A172 (cell line): ENCODE results near the gene RASGEF1C. TPM values are rescaled to one million over a fixed set of nuclear protein-coding genes. Genes with fewer than 3 reads are reported as not detected.
"Not testable (repeated sequence)": the region's sequence is repeated elsewhere in the genome, so short reads cannot be mapped to it uniquely, and the experiment has no call there.

Source experiments
- DNase-seq: peaks from one replicate; pipeline ENCODE4 v3.0.0-alpha.2; 2015; ENCODE audit warnings: low spot score
- total RNA-seq: library from RNA; depleted of rRNA; stranded (reverse); fragments of >200 nt; shearing (Covaris generic); gene quantifications from 2 replicates; pipeline ENCODE4 v1.2.3, GENCODE V29; 2014

RASGEF1C gene
- total RNA-seq, 1 experiment from 2014 or later, result 0.17 TPM

GRCh38 chr5:180135967-180136629, 72.9 kb downstream of the RASGEF1C start:
- DNase-seq, result no peak

GRCh38 chr5:180135128-180135955, 73.7 kb downstream of the RASGEF1C start:
- peak; percentile 92 for DNase-seq

GRCh38 chr5:180133971-180134508, 75.0 kb downstream of the RASGEF1C start:
- no peak for DNase-seq

- no peak for DNase-seq
Observed at GRCh38 chr5:180133551-180133950, 75.5 kb downstream of the RASGEF1C start.

DNA sequence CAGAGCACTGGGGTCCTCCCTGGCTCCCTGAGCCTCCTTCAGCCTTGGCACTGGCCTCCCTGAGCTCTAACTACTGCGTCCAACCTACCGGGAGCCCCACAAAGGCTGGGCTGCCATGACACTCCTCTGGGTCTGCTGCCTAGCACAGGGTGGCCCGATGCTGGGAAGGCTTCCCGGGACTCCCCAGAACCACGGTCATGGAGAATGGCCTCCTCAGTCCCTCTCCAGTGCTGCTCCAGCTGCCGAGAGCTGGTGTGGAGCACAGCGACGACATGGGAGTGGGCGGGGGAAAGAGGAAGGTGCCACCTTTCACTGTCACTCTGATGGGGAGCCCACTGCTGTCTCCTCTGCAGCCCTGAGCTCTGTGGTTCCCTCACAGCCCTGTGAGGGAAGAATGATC, 76.0 kb downstream of the RASGEF1C start:
- DNase-seq, result no peak

- no peak for DNase-seq
Observed at GRCh38 chr5:180130876-180131740, 77.9 kb downstream of the RASGEF1C start.

GRCh38 chr5:180130291-180130869, 78.6 kb downstream of the RASGEF1C start:
- no peak for DNase-seq

GRCh38 chr5:180129291-180130190, 79.5 kb downstream of the RASGEF1C start:
- no peak for DNase-seq

GRCh38 chr5:180128671-180129261, 80.2 kb downstream of the RASGEF1C start:
- no peak for DNase-seq

DNA sequence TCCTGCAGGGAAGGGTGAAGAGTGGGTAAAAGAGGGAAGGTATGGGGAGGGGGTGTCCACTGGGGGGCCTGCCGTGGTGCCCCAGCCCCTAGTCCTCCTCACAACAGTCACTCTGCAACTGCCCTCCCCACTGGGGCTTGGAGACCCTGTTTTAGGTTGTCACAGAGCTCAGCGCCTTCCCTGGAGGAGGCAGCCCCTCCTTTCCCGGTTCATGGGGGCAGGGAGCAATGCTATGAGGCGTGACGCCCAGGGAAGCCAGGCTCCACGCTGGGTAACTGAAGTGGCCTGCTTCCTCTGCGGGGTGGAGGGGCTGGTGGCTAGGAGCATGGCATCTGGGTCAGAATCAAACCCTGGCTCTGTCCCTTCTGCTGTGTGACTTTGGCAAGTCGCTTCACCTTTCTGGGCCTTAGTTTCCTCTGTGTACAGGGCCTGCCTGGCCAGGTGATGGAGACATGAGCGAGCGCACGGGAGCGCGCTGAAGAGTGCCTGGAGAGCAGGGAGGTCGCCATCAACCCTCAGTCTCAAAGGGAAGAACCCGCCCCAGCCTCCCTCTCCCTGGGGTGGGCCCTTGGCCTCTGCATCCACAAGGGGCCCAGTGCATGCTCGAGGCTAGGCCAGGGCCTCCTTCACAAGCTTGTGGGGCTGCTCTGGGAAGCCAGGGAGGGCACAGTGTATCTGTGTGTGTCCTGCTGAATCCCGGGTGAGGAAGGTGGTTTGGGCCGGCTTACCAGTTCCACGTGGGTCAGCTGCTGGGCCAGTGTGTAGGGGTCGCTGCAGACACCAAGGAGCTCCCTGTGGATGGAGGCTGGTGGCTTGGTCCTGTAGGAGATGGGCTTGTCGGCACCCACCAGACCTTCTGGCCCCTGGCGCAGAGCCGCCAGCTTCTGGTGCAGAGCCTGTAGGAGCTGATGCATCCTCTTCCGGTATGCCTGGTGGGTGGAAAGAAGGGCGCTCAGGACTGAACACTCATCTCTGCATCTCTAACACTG, 81.0 kb downstream of the RASGEF1C start:
- no peak for DNase-seq

GRCh38 chr5:180126716-180127681, 82.0 kb downstream of the RASGEF1C start:
- DNase-seq, result no peak

- not testable (repeated sequence) for DNase-seq
Observed at GRCh38 chr5:180126156-180126555, 82.9 kb downstream of the RASGEF1C start.

DNA sequence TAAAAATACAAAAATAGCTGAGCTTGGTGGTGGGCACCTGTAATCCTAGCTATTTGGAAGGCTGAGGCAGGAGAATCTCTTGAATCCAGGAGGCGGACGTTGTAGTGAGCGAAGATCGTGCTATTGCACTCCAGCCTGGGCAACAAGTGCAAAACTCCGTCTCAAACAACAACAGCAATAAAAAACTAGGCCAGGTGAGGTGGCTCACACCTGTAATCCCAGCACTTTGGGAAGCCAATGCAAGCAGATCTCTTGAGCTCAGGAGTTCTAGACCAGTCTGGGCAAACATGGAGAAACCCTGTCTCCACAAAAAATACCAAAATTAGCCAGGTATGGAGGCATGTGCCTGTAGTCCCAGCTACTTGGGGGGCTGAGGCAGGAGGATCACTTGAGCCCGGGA, 84.3 kb downstream of the RASGEF1C start:
- not testable (repeated sequence) for DNase-seq

DNA sequence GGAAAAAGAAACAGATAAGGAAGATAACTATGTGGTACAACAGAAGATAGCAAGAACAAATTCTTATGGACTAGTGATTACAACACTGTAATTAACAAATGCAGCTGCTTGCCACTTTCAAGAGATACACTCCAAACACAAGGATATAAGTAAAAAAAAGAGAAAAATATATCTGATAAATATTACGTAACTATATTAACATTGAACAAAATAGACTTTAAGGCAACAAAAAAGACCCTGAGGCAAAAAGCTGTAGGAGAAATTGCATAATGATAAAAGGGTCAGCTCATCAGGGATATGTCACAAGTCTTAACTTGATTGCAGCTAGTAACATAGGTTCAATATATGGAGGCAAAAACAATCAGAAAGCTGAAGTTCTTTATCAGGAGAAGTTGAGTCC, 86.1 kb downstream of the RASGEF1C start:
- DNase-seq, result no peak

GRCh38 chr5:180121826-180122413, 87.1 kb downstream of the RASGEF1C start:
- no peak for DNase-seq

DNA sequence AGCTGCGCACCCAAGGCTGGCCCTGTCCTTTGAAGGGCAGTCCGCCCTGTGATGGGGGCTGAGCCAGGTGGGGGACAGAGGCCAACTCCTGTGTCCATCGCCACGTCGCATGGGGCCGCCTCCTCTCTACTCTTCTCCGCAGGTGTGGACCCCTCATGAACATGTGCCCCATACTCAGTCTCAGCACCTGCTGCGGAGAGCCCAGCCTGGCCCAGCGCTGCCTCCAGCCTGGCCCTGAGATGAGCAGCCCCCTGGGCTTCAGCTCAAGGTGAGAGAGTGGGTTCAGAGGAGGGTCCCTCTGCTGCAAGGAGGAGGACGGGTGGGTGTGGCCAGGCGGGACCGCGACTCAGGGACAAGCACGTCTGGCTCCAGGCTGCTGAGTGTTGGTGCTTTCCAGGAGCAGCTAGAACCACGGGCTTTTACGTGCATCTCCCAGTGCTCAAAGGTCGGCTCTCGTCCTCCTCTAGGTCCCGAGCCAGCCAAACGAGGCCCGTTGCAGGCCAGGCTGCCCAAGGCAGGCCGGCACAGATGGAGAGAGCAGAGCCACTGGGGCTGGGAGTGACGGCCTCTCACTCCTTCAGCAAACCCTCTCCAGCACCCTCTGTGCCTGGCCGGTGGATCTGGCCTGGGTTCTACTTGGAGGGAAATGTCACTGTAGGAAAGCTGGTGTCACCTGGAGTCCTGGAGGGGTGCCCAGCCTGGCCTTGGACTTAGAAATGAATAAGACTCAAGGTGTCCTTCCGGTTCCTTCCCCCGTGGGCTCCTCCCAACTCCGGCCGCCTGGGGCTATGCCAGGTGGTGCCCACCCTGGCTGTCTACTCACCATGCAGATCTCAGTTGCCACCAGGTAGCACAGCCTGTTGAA, 88.5 kb downstream of the RASGEF1C start:
- DNase-seq, result no peak
